H9 (cell line): ENCODE measurements around the gene COQ8B. TPM values are rescaled to one million over a fixed set of nuclear protein-coding genes. Genes with fewer than 3 reads are reported as not detected.

ENCODE experiments used
- DNase-seq: peaks from one replicate; pipeline ENCODE4 v3.0.0-alpha.2; 2017
- H2AFZ ChIP-seq: one replicate; pipeline ENCODE4 v1.6.1; 2013; ENCODE audit warnings: mild to moderate bottlenecking, low read length, control low read depth, moderate library complexity
- H2AK5ac ChIP-seq: 2 replicates; pipeline ENCODE4 v1.6.1; 2013; ENCODE audit warnings: low read length, control low read depth, mixed read lengths; ENCODE audit not compliant: insufficient read length
- H2BK120ac ChIP-seq: one replicate; pipeline ENCODE4 v1.6.1; 2013; ENCODE audit warnings: low read depth, mild to moderate bottlenecking, low read length, control low read depth, inconsistent platforms; ENCODE audit not compliant: poor library complexity, severe bottlenecking
- H2BK12ac ChIP-seq: 2 replicates; pipeline ENCODE4 v1.6.1; 2013; ENCODE audit warnings: low read length, control low read depth, mixed read lengths, low read depth; ENCODE audit not compliant: insufficient read length
- H2BK15ac ChIP-seq: 2 replicates; pipeline ENCODE4 v1.6.1; 2013; ENCODE audit warnings: low read depth, low read length, control low read depth
- H2BK20ac ChIP-seq: one replicate; pipeline ENCODE4 v1.6.1; 2013; ENCODE audit warnings: low read depth, mild to moderate bottlenecking, low read length, control low read depth, inconsistent platforms; ENCODE audit not compliant: poor library complexity, severe bottlenecking
- H2BK5ac ChIP-seq: 2 replicates; pipeline ENCODE4 v1.6.1; 2013; ENCODE audit warnings: low read length, control low read depth, mixed read lengths; ENCODE audit not compliant: insufficient read length
- H3K14ac ChIP-seq: 2 replicates; pipeline ENCODE4 v1.6.1; 2013; ENCODE audit warnings: low read length, control low read depth; ENCODE audit not compliant: insufficient read depth
- H3K18ac ChIP-seq: 2 replicates; pipeline ENCODE4 v1.6.1; 2013; ENCODE audit warnings: low read depth, mild to moderate bottlenecking, mixed read lengths, low read length, control low read depth; ENCODE audit not compliant: insufficient read length
- H3K23ac ChIP-seq: 2 replicates; pipeline ENCODE4 v1.6.1; 2013; ENCODE audit warnings: low read length, control low read depth, mixed read lengths, low read depth; ENCODE audit not compliant: insufficient read length
- H3K23me2 ChIP-seq: 2 replicates; pipeline ENCODE4 v1.6.1; 2013; ENCODE audit warnings: low read depth, mild to moderate bottlenecking, mixed read lengths, low read length, control low read depth; ENCODE audit not compliant: insufficient read length, poor library complexity, severe bottlenecking
- H3K27ac ChIP-seq: 2 replicates; pipeline ENCODE4 v1.5.1; 2013; ENCODE audit warnings: low read length, control low read depth, mixed read lengths, low read depth; ENCODE audit not compliant: insufficient read length
- H3K27me3 ChIP-seq: 2 replicates; pipeline ENCODE4 v1.6.1; 2013; ENCODE audit warnings: low read length, control low read depth, inconsistent platforms; ENCODE audit not compliant: insufficient read depth
- H3K4ac ChIP-seq: 2 replicates; pipeline ENCODE4 v1.6.1; 2013; ENCODE audit warnings: low read depth, mild to moderate bottlenecking, control low read depth, inconsistent platforms, low read length, moderate library complexity
- H3K4me1 ChIP-seq: 2 replicates; pipeline ENCODE4 v1.6.1; 2013; ENCODE audit warnings: low read length, control low read depth, inconsistent platforms; ENCODE audit not compliant: insufficient read depth
- H3K4me2 ChIP-seq: 2 replicates; pipeline ENCODE4 v1.6.1; 2013; ENCODE audit warnings: low read length, control low read depth, mixed read lengths; ENCODE audit not compliant: insufficient read length, insufficient read depth
- H3K56ac ChIP-seq: 2 replicates; pipeline ENCODE4 v1.6.1; 2013; ENCODE audit warnings: low read depth, mild to moderate bottlenecking, mixed read lengths, low read length, control low read depth; ENCODE audit not compliant: insufficient read length
- H3K79me1 ChIP-seq: 2 replicates; pipeline ENCODE4 v1.6.1; 2013; ENCODE audit warnings: low read depth, mild to moderate bottlenecking, moderate library complexity, low read length, control low read depth, inconsistent platforms; ENCODE audit not compliant: insufficient read depth, poor library complexity, severe bottlenecking
- H3K79me2 ChIP-seq: 2 replicates; pipeline ENCODE4 v1.6.1; 2013; ENCODE audit warnings: low read length, control low read depth, inconsistent platforms; ENCODE audit not compliant: insufficient read depth
- H3K9ac ChIP-seq: 2 replicates; pipeline ENCODE4 v1.6.1; 2013; ENCODE audit warnings: low read length, control low read depth, mixed read lengths; ENCODE audit not compliant: insufficient read length; ENCODE audit errors: extremely low read depth
- H3K9me3 ChIP-seq: one replicate; pipeline ENCODE4 v1.6.1; 2013; ENCODE audit warnings: low read depth, low read length, inconsistent platforms; ENCODE audit not compliant: control insufficient read depth
- H3T11ph ChIP-seq: one replicate; pipeline ENCODE4 v1.6.1; 2013; ENCODE audit warnings: mild to moderate bottlenecking, low read length, control low read depth, inconsistent platforms
- H4K20me1 ChIP-seq: one replicate; pipeline ENCODE4 v1.6.1; 2013; ENCODE audit not compliant: control insufficient read depth, insufficient read length, insufficient read depth
- H4K5ac ChIP-seq: 2 replicates; pipeline ENCODE4 v1.6.1; 2013; ENCODE audit warnings: low read depth, mild to moderate bottlenecking, mixed read lengths, low read length, control low read depth; ENCODE audit not compliant: insufficient read length
- H4K8ac ChIP-seq: replicated peaks from 2 replicates; pipeline ENCODE4 v1.6.1; 2013; ENCODE audit warnings: low read length, control low read depth, mixed read lengths, low read depth; ENCODE audit not compliant: insufficient read length
- H4K91ac ChIP-seq: 2 replicates; pipeline ENCODE4 v1.6.1; 2013; ENCODE audit warnings: low read depth, mild to moderate bottlenecking, moderate library complexity, mixed read lengths, low read length, control low read depth; ENCODE audit not compliant: insufficient read length
- H3K27ac Mint-ChIP-seq, 3 experiments: 2 replicates in 2 of 3; 3 replicates in 1 of 3; pipeline ENCODE4 v1.8.0; 2020 to 2021; ENCODE audit warnings: mixed read lengths in 3 of 3, mild to moderate bottlenecking in 1 of 3, moderate library complexity in 1 of 3
- H3K27me3 Mint-ChIP-seq: 2 replicates; pipeline ENCODE4 v1.8.0; 2021; ENCODE audit warnings: low read depth, mild to moderate bottlenecking, moderate library complexity, mixed read lengths
- H3K36me3 Mint-ChIP-seq, 3 experiments: 2 replicates in 2 of 3; 3 replicates in 1 of 3; pipeline ENCODE4 v1.8.0; 2020 to 2021; ENCODE audit warnings: low read depth in 3 of 3, mixed read lengths in 3 of 3; ENCODE audit not compliant: insufficient read depth in 1 of 3
- H3K4me1 Mint-ChIP-seq, 2 experiments: 2 replicates each; pipeline ENCODE4 v1.8.0; 2020; ENCODE audit warnings: mixed read lengths in 2 of 2
- H3K4me3 Mint-ChIP-seq, 2 experiments: 2 replicates in 1 of 2; 3 replicates in 1 of 2; pipeline ENCODE4 v1.8.0; 2020 to 2021; ENCODE audit warnings: mild to moderate bottlenecking in 2 of 2, mixed read lengths in 2 of 2, moderate library complexity in 1 of 2
- H3K9me3 Mint-ChIP-seq, 2 experiments: 2 replicates in 1 of 2; 3 replicates in 1 of 2; pipeline ENCODE4 v1.8.0; 2020; ENCODE audit warnings: mild to moderate bottlenecking in 2 of 2, mixed read lengths in 2 of 2, moderate library complexity in 1 of 2
- WGBS: extraction: QIAGEN DNeasy Blood & Tissue Kit; methylation state at CpG from one replicate; pipeline ENCODE4 v1.1.7; 2013; ENCODE audit warnings: missing lambda C conversion rate, low lambda C conversion rate, mixed read lengths; ENCODE audit not compliant: insufficient read length; ENCODE audit errors: extremely low coverage; 5-methylcytosine and 5-hydroxymethylcytosine counted together
- total RNA-seq: library from RNA; stranded (reverse); gene quantifications from 2 replicates; pipeline ENCODE4 v1.2.1, GENCODE V29; 2021
- TF ChIP-seq, protein P1 (sequence below): fragments of 200-600 bp; sonication (generic); conservative IDR thresholded peaks from 3 replicates; pipeline ENCODE4 v1.8.0; 2021; ENCODE audit warnings: antibody characterized with exemption, mild to moderate bottlenecking

COQ8B gene
- total RNA-seq, 1 experiment from 2014 or later, result 40.5 TPM

DNA sequence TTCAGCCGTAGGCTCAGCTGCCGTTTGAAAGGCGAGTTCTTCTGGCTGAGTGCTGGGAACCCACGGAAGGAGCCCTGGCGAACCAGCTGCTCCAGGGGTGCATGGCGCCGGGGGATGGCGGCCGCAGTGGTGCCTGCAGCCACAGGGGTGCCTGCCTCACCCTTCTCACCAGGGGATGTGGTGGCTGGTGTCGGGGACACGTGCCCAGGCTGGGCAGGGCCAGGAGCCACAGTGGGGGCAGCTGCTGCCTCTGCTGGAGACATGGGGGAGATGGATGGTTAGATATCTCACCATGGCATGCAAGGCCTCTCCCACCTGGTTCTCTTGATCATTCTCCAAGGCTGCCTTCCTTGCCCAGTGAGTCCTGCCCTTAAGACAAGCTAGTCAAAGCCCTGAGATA lies 43.3 kb downstream of the COQ8B start:
- DNase-seq, result no peak
- no peak overlapping the region for H2AK5ac ChIP-seq
- no peak overlapping the region for H2BK15ac ChIP-seq
- no peak overlapping the region for H2BK20ac ChIP-seq
- H3K4me2 ChIP-seq, result no peak overlapping the region
- H3K9ac ChIP-seq, result no peak overlapping the region
- no peaks in the 10 kb centered on the region for H3K79me1 ChIP-seq
- Mint-ChIP-seq H3K27me3 (no peaks in the 10 kb centered on the region; the same call in 1 of the 2 replicates), H3K27ac (no peak overlapping the region), H3K4me1 (no peaks in the 10 kb centered on the region), H3K4me3 (no peak overlapping the region), H3K9me3 (no peaks in the 10 kb centered on the region), H3K36me3 (peaks cover 24 to 52% (median 50%) of the 10 kb centered on the region in 3 experiments)
- H4K91ac ChIP-seq, result no peak overlapping the region
- H2BK5ac ChIP-seq, result no peak overlapping the region
- no peaks in the 10 kb centered on the region for H3K9me3 ChIP-seq
- no peak overlapping the region for H3K23ac ChIP-seq
- H3K56ac ChIP-seq, result no peak overlapping the region
- no CpG with 5 or more reads among the region's 11 CpGs for WGBS
- no peak overlapping the region for H3K14ac ChIP-seq
- TF ChIP-seq, protein P1, sequence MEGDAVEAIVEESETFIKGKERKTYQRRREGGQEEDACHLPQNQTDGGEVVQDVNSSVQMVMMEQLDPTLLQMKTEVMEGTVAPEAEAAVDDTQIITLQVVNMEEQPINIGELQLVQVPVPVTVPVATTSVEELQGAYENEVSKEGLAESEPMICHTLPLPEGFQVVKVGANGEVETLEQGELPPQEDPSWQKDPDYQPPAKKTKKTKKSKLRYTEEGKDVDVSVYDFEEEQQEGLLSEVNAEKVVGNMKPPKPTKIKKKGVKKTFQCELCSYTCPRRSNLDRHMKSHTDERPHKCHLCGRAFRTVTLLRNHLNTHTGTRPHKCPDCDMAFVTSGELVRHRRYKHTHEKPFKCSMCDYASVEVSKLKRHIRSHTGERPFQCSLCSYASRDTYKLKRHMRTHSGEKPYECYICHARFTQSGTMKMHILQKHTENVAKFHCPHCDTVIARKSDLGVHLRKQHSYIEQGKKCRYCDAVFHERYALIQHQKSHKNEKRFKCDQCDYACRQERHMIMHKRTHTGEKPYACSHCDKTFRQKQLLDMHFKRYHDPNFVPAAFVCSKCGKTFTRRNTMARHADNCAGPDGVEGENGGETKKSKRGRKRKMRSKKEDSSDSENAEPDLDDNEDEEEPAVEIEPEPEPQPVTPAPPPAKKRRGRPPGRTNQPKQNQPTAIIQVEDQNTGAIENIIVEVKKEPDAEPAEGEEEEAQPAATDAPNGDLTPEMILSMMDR, result no peak
- no peak overlapping the region for H2BK12ac ChIP-seq
- no peak overlapping the region for H3K4ac ChIP-seq
- H3K4me1 ChIP-seq, result no peaks in the 10 kb centered on the region
- no peak overlapping the region for H3K27ac ChIP-seq
- H3K23me2 ChIP-seq, result no peaks in the 10 kb centered on the region
- H4K20me1 ChIP-seq, result no peaks in the 10 kb centered on the region
- H3K18ac ChIP-seq, result no peak overlapping the region
- no peaks in the 10 kb centered on the region for H3K79me2 ChIP-seq
- no peaks in the 10 kb centered on the region for H3K27me3 ChIP-seq
- H2BK120ac ChIP-seq, result no peak overlapping the region
- no peak overlapping the region for H4K5ac ChIP-seq
- H2AFZ ChIP-seq, result no peak overlapping the region
- H3T11ph ChIP-seq, result no peak overlapping the region
- H4K8ac ChIP-seq, result no peak overlapping the region
